Panc1 (cell line): Measurements from ENCODE around the gene CTDSP2. TPM values are rescaled to one million over a fixed set of nuclear protein-coding genes. Genes with fewer than 3 reads are reported as not detected.

Experiments
- ATAC-seq: fragments of 200-7000 bp; cut with Tn5 transposase; 2 replicates; pipeline ENCODE4 v1.9.1; 2020; ENCODE audit warnings: mild to moderate bottlenecking, moderate library complexity
- BruUV-seq: library from RNA; stranded (reverse); fragments of 400-500 nt; replicated peaks from 2 replicates; lab custom pipeline; 2021; lab: Mats Ljungman, UMichigan
- CTCF ChIA-PET: fragments of 300-600 bp; sonication (Branson Sonifier 250); formaldehyde crosslinking; loops from one replicate; lab custom pipeline; 2022; ENCODE audit warnings: antibody characterized with exemption; lab: Charles Lee
- POLR2A ChIA-PET: fragments of 300-600 bp; sonication (Branson Sonifier 250); formaldehyde crosslinking; loops from one replicate; lab custom pipeline; 2022; ENCODE audit warnings: antibody characterized with exemption; lab: Charles Lee
- DNase-seq: peaks from one replicate; pipeline ENCODE4 v3.0.0-alpha.2; 2010; ENCODE audit warnings: low read depth, low spot score
- H3K27ac ChIP-seq: 2 replicates; pipeline ENCODE4 v1.5.1; 2011; ENCODE audit warnings: mild to moderate bottlenecking, low read length, inconsistent platforms
- H3K27me3 ChIP-seq: fragments of 200-500 bp; sonication (Bioruptor generic); 2 replicates; pipeline ENCODE4 v1.6.0; 2014; ENCODE audit warnings: low read length, inconsistent platforms; ENCODE audit not compliant: control insufficient read depth, insufficient read depth
- H3K36me3 ChIP-seq: fragments of 200-500 bp; sonication (Bioruptor generic); 2 replicates; pipeline ENCODE4 v1.5.1; 2014; ENCODE audit warnings: inconsistent platforms, mild to moderate bottlenecking, low read length, moderate library complexity; ENCODE audit not compliant: control insufficient read depth, insufficient read depth
- H3K4me1 ChIP-seq: 2 replicates; pipeline ENCODE4 v1.5.1; 2011; ENCODE audit warnings: inconsistent platforms, mild to moderate bottlenecking, low read length, moderate library complexity; ENCODE audit not compliant: control insufficient read depth, insufficient read depth
- H3K4me3 ChIP-seq, 2 experiments: 2 replicates each; pipeline ENCODE4 v1.5.1; 2011 to 2012; ENCODE audit warnings: low read depth in 2 of 2, low read length in 2 of 2, mild to moderate bottlenecking in 2 of 2, inconsistent platforms in 1 of 2, moderate library complexity in 1 of 2
- H3K9me3 ChIP-seq: fragments of 200-500 bp; sonication (Bioruptor generic); 2 replicates; pipeline ENCODE4 v1.5.1; 2014; ENCODE audit warnings: low read depth, mild to moderate bottlenecking, inconsistent platforms, low read length, moderate library complexity; ENCODE audit not compliant: control insufficient read depth, insufficient read depth
- CTCF ChIP-seq: fragments of 450-650 bp; IDR thresholded peaks from 2 replicates; pipeline ENCODE4 v1.5.1; 2017; ENCODE audit warnings: mild to moderate bottlenecking
- POLR2AphosphoS5 ChIP-seq: IDR thresholded peaks from 2 replicates; pipeline ENCODE4 v1.6.1; 2012; ENCODE audit warnings: mild to moderate bottlenecking, low read depth, low read length, moderate library complexity
- REST ChIP-seq, 2 experiments: IDR thresholded peaks; 2 replicates each; pipeline ENCODE4 v1.6.1; 2011 to 2012; ENCODE audit warnings: low read depth in 2 of 2, control low read depth in 1 of 2, low read length in 1 of 2, mild to moderate bottlenecking in 1 of 2, moderate library complexity in 1 of 2; ENCODE audit not compliant: insufficient read depth in 1 of 2
- SIN3A ChIP-seq: IDR thresholded peaks from 2 replicates; pipeline ENCODE4 v1.6.1; 2012; ENCODE audit warnings: low read depth, mild to moderate bottlenecking, low read length, moderate library complexity, borderline replicate concordance; ENCODE audit not compliant: insufficient read depth
- TCF7L2 ChIP-seq: IDR thresholded peaks from 2 replicates; pipeline ENCODE4 v1.6.1; 2011; ENCODE audit warnings: mild to moderate bottlenecking, low read depth, low read length, inconsistent platforms
- in situ Hi-C: cut with HindIII; loops from 2 replicates; pipeline ENCODE4 v1.10.0; 2016; ENCODE audit warnings: low sequenced_read_pairs, low pct_unique_long_range_greater_than_20kb
- intact Hi-C: fragments of 100-400 bp; cut with micrococcal nuclease; formaldehyde crosslinking; loops from one replicate; pipeline ENCODE4 v1.10.0; 2022; ENCODE audit not compliant: unreplicated experiment
- total RNA-seq: library from RNA; stranded (reverse); gene quantifications from one replicate; pipeline ENCODE4 v1.2.1, GENCODE V29; 2021; ENCODE audit not compliant: unreplicated experiment

CTDSP2 gene
- total RNA-seq, 1 experiment from 2014 or later = 120 TPM

GRCh38 chr12:57839996-57840395 lies 6.5 kb downstream of the CTDSP2 start:
- intact Hi-C loops = no loop called here
- peaks cover 91% of the 10 kb centered on the region for H3K4me1 ChIP-seq

GRCh38 chr12:57838594-57839302 lies 7.8 kb downstream of the CTDSP2 start:
- Histone ChIP-seq H3K9me3 (no peaks in the 10 kb centered on the region), H3K36me3 (no peaks in the 10 kb centered on the region), H3K4me3 (0 out of 4 replicates have a peak overlapping the region, but pooled peaks of 1 of the 2 experiments have one; percentile 4), H3K27me3 (no peaks in the 10 kb centered on the region), H3K4me1 (peaks cover 93% of the 10 kb centered on the region), H3K27ac (peak overlapping the region; percentile 83)
- POLR2A ChIA-PET = no interaction called here
- TF ChIP-seq CTCF = no peak
- CTCF ChIA-PET = interaction anchor here (0.6 to 0.9 kb wide), 3 partner anchors 57 to 294 kb away, joined by 3 to 8 read pairs (median 4); no protein-coding TSS in a partner anchor
- DNase-seq (no peak), ATAC-seq (no peak)
- intact Hi-C loops = no loop called here
- in situ Hi-C loops = no loop called here
- BruUV-seq = no TSS peak

More at GRCh38 chr12:57839996-57840395, 6.5 kb downstream of the CTDSP2 start:
- no peaks in the 10 kb centered on the region for H3K27me3 ChIP-seq
- peaks cover 2% of the 10 kb centered on the region; the same call in 1 of the 2 replicates for H3K36me3 ChIP-seq
- DNase-seq (no peak), ATAC-seq (no peak)
- H3K9me3 ChIP-seq = no peaks in the 10 kb centered on the region
- ChIA-PET CTCF (no interaction called here), POLR2A (no interaction called here)
- in situ Hi-C loops = no loop called here
- no peak for TF ChIP-seq SIN3A
- TF ChIP-seq REST (IDR thresholded peaks at IDR 0.05; ENCODE audit: insufficient read depth in 1 of 2, low read depth in 2 of 2, low read length in 1 of 2) = no peak
- no peak for TF ChIP-seq CTCF
- no peak for TF ChIP-seq TCF7L2
- TF ChIP-seq POLR2AphosphoS5 = no peak
- H3K4me3 ChIP-seq = no peak overlapping the region
- H3K27ac ChIP-seq = peak overlapping the region; percentile 11; the same call in 1 of the 2 replicates
- no TSS peak for BruUV-seq
